Erythroblast (primary cell): ENCODE data around the gene TUFT1.

ENCODE experiments used
- GATA1 ChIP-seq: IDR thresholded peaks from 2 replicates; pipeline ENCODE4 v1.6.1; 2011; ENCODE audit warnings: low read depth, mild to moderate bottlenecking, control low read depth, low read length, moderate library complexity
- POLR2A ChIP-seq: IDR thresholded peaks from 2 replicates; pipeline ENCODE4 v1.6.1; 2011; ENCODE audit warnings: mild to moderate bottlenecking, low read length

- TF ChIP-seq POLR2A (no peak), GATA1 (no peak)
Measured at GRCh38 chr1:151565502-151566189, 25.5 kb downstream of the TUFT1 start.
